ENCODE results near the gene CIT.

The CIT gene

DNA sequence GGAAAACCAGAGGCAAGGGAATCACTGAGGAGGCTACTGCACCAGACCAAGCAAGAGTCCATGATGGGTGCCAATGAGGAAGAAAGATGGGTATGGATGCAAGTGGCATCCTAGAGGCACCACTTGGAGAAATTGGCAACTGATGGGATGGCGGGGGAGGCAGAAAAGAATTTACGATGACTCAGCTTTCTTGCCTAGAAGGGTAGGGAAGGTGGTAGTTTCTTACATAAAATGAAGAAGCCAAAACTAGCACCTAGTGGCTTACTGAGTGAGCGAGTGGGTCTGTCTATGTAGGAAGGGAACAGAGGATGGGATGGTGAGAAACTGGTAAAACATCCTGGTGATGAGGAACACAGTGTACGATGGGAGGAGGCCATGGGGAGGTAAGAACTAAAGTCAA lies 80.8 kb downstream of the CIT start:
- DNase-seq = no peak

- no peak for DNase-seq
These were observed 85.7 kb downstream of the CIT start for GRCh38 chr12:119791453-119791852.

DNA sequence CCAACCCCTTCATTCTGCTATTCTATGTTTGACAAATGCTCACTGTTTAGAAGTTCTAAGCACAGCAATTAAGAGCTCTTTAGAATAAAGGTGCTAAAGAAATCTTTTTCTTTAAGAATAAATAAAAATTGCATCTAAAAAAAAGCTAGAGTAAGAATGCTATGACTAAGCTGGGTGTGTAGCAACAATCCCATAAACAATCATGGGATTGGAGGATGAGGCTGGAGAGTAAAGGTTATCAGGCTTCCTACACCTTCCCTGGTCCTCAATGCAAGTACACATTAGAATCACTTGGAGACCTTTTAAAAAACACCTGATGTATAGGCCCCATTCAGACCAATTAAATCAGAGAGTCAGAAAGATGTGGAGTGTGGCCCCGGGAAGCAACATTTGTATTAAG lies 88.3 kb downstream of the CIT start:
- no peak for DNase-seq

GRCh38 chr12:119786539-119786938 lies 90.6 kb downstream of the CIT start:
- DNase-seq = no peak

GRCh38 chr12:119784673-119785072 lies 92.4 kb downstream of the CIT start:
- DNase-seq = no peak

- no peak for DNase-seq
These were observed 93.3 kb downstream of the CIT start for GRCh38 chr12:119783787-119784186.

DNA sequence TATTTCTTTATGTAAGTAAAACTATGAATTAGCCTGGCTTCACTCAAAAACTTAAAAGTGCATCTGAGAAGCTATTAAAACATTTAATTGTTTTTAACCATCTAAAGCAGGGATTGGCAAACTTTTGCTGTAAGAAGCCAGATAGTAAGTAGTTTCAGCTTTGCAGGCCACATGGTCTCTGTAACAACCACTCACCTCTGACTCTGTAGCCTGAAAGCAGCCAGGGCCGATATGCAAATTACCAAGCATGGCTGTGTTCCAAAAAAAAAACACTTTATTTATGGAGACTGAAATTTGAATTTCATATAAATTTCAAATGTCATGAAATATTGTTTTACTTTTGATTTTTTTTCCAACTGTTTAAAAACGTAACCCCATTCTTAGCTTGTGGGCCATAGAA lies 95.3 kb downstream of the CIT start:
- DNase-seq = no peak

DNA sequence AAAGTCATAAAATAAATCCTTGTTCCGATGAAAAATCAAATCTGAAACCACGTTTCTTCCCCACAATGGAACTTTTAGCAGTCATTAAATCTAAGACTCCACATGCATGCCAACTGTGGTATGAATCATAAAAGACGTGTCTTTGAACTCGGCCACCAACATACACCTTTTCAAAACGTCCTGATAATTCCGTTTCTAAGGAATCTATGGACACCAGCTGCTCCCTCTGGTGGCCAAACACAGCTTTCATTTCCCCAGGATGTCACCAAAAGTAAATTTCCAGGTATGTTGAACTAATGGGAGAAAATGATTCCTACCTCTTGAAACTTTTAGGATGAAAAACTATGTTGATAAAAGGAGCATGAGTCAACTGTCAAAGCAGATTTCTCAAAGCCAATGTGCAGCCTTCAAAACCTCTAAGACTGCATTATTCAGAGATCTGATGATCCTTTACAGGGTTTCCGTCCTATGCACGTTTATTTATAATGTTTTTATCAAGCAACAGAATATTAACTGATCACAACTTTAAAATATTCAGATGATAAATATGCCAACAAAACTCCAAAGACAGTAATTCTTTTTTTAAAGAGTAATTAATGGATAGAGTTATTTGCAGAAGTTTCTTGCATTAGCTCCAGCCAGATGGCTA lies 96.2 kb downstream of the CIT start:
- DNase-seq = no peak

- DNase-seq = no peak
These were observed 101.7 kb downstream of the CIT start for GRCh38 chr12:119775246-119775895.

DNA sequence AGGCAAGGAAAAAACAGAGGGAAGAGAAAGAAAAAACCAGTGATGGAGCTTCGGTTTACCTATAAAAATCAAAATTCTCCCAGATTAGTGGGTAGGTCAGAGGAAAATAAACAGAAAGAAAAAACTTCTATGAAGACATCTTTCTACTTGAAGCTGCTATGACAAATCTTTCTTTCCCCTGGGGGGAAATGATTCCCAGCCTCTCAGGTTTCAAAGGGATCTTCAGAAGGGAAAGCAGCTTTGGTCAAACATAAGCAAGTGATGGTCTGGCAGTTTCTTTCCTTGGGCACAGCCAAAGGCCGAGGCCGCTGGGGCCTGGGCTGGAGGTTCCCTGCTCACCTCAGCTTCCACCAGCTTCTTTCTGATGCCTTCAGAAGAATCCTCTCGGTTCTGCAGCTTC lies 104.7 kb downstream of the CIT start:
- DNase-seq = no peak

DNA sequence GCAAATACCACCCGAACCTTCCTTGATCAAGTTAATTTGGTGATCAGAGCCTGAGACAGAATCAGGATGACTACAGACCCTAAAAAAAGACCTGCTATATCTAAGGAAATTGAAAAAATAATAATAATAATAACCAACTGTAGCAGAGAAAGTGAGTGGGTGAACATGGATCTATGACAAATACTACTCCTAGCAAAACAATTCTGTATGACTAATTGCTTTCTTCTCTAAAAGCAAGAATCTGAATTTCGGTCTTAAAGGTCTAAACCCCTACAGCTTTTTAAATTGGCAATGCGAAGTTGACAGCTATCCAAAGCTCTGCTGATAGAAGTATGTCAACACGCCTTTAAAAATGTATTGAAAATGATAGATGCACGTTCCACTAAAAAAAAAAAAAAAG lies 107.0 kb downstream of the CIT start:
- DNase-seq = no peak

DNA sequence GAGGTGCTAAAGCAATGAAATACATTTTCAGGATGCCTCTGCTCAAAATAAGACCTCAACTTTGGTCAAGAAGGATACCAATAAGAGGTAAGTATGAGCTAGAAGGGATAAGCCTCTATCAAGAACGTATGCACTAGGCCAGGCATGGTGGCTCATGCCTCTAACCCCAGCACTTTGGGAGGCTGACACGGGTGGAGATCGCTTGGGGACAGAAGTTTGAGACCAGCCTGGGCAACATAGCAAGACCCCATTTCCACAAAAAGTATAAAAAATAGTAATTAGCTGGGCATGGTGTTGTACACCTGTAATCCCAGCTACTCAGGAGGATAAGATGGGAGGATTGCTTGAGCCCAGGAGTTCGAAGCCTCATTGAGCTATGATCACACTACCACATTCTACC lies 114.5 kb downstream of the CIT start:
- DNase-seq = no peak

GRCh38 chr12:119758722-119759121 lies 118.4 kb downstream of the CIT start:
- DNase-seq = no peak

GRCh38 chr12:119758234-119758633 lies 118.9 kb downstream of the CIT start:
- no peak for DNase-seq

GRCh38 chr12:119751961-119752360 lies 125.2 kb downstream of the CIT start:
- no peak for DNase-seq

DNA sequence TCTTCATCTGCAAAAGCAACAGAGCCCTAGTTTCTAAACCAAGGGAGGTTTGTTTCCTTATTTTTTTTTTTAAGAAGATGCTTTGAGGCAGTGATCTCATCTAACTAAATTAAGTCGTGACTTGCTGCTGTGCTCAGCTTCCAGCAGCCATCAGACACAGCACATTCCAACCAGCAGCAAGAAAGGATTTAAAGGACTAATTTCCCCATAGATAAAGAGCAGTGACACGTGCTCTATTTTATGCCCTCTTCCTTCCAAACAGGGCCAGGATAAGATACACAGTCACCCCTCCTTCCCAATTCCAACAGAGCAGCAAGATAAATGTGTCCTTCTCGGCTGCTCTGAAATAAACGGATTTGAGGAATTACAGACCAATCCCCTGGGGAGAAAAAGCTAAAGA lies 127.5 kb downstream of the CIT start:
- DNase-seq = no peak

DNA sequence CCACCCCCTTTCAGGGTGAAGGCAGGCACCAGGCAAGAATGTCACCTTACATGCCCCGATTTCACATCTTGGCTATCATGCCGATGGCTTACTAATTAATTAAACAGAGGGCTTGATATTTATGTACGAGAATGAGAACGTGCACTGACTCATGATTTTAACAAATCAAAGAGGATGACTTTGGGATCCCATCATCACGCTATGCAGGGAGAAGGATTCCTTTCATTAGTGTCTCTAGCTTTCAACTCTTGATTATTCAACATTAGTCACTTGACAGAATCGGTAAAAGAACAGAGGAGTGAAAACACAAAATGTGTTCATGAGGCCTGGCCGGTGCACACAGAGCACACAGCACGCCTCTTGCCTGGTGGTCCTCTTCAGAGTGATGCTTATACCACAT lies 128.6 kb downstream of the CIT start:
- DNase-seq = no peak

DNA sequence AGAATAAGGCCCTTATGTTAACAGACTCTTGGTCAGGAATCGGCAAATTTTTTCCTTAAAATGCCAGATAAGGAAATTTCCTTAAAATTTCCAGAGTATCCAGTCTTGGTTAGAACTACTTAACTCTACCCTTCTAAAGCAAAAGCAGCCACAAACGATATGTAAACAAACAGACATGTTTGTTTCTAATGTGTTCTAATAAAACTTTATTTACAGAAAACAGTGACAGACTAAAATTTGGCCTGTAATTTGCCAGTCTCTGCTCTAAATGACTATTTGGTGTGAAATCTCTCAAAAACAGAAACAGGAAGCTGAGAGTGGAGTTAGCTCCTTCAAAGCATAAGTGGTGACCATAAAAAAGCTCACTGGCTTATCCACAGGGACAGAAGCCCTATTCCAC lies 131.0 kb downstream of the CIT start:
- DNase-seq = no peak

DNA sequence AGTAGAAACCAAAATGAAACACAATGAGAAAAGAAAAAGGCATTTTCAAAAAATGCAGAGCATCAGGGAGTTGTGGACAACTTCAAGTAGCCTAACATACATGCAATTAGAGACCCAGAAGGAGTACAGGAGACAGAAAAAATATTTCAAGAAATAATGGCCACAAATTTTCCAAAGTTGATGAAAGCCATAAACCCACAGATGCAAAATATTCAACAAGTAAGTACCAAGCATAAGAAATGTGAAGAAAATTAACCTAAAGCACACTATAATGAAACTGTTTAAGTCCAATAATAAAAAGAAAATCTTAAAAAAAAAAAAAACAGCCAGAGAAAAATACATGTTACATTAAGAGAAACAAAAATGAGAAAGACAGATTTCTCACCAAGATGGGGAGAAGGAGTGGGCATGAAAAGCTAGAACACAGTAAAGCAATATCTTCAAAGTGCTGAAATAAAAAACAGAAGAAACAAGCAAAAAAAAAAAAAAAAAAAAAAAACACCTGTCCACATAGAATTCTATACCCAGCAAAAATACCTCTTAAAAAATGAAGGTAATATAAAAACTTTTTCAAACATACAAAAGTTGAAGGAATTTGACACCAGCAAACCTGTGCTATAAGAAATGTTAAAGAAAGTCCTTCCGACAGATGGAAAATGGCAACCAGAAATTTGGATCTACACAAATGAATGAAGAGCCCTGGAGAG lies 132.1 kb downstream of the CIT start:
- DNase-seq = no peak

DNA sequence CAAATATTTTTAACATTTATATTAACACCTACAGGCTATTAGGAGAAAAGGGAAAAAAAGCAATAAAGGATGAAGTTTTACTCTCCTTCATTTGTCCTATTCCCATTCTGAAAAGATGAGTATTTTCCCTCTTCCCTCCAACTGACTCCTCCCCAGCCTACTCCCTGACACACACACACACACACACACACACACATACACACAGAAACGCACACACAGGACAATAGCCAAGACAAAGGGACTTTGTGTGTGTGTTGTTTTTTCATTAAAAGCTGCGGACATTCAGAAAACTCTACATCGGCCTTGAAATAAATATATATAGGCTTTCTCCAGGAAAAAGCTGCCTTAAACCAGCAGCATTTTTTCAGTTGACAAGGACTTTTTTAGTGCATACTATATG lies 134.4 kb downstream of the CIT start:
- DNase-seq = no peak

DNA sequence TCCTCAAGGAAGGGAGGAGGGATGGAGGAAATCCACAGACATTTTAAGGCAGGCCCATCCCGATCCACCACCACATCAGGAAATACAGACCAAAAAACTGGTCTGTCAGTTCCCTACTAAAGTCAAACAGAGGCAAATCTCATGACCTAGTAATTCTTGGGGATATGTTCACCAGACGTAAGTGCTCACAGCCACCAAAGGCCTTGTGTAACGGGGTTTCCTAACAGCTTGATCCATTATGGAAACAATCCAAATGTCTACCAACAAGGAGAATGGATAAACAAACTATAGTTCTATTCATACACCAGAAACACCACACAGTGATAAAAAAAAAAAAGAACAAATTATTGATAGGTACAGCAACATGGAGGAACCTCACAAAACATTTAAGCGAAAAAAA lies 136.3 kb downstream of the CIT start:
- no peak for DNase-seq

GRCh38 chr12:119735079-119735478 lies 142.0 kb downstream of the CIT start:
- DNase-seq = no peak

DNA sequence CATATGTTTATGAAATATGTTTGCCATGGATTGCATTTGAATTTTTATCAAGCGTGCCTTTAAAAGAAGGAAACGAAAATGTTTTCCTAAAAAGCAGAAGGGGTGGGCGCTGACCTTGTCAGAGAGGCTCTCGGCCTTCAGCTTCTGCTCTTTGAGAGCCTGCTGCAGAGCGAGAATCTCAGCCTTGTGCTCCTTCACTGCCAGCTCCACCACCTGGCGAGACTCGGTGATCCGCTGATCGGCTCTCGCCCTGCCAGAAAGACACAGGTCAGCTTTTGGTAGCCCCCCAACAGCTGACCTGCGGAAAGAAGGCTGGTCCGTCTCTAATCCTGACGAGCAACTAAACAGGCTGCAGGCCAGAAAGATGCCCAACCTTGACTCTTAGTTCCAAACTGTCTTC lies 146.7 kb downstream of the CIT start:
- DNase-seq = no peak

GRCh38 chr12:119729871-119730270 lies 147.2 kb downstream of the CIT start:
- no peak for DNase-seq

DNA sequence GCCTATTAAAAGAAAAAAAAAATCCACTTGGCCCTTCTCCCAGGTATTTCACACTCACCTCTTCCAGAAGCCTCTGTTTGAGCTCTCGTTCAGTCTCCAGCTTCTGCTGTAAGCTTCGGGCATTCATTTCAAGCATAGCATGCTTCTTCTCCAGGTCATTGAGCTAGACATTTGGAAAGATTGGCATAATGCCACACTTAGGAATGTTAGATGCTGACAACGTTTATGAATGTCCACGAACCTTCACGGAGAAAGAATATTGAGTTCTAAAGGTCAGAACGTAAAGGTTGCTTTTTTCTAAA lies 148.7 kb downstream of the CIT start:
- no peak for DNase-seq

Measured in activated CD4-positive, alpha-beta T cell treated with anti-CD3 and anti-CD28 coated beads, Interleukin-2, amount 50 U/mL, for 4 hours (primary cell).